IPS-20b (cell line): ENCODE results near the gene CTXND1.

Source experiments
- H3K27ac ChIP-seq: one replicate; pipeline ENCODE4 v1.5.1; 2013; ENCODE audit warnings: low read length
- H3K27me3 ChIP-seq: 2 replicates; pipeline ENCODE4 v1.6.1; 2013; ENCODE audit warnings: mild to moderate bottlenecking, low read length, inconsistent platforms; ENCODE audit not compliant: insufficient read depth
- H3K36me3 ChIP-seq: 2 replicates; pipeline ENCODE4 v1.6.1; 2013; ENCODE audit warnings: low read depth, mild to moderate bottlenecking, inconsistent platforms, low read length, moderate library complexity; ENCODE audit not compliant: insufficient read depth
- H3K4me1 ChIP-seq: 2 replicates; pipeline ENCODE4 v1.6.1; 2013; ENCODE audit warnings: mild to moderate bottlenecking, control low read depth, inconsistent platforms, low read length, moderate library complexity; ENCODE audit not compliant: insufficient read depth
- H3K4me3 ChIP-seq: 2 replicates; pipeline ENCODE4 v1.5.1; 2013; ENCODE audit warnings: mild to moderate bottlenecking, low read length, inconsistent platforms
- H3K9ac ChIP-seq: 2 replicates; pipeline ENCODE4 v1.6.1; 2013; ENCODE audit warnings: low read depth, mild to moderate bottlenecking, inconsistent platforms, low read length, moderate library complexity
- H3K9me3 ChIP-seq: 2 replicates; pipeline ENCODE4 v1.6.1; 2013; ENCODE audit warnings: mild to moderate bottlenecking, low read depth, low read length, inconsistent platforms; ENCODE audit not compliant: insufficient read depth

The CTXND1 gene

DNA sequence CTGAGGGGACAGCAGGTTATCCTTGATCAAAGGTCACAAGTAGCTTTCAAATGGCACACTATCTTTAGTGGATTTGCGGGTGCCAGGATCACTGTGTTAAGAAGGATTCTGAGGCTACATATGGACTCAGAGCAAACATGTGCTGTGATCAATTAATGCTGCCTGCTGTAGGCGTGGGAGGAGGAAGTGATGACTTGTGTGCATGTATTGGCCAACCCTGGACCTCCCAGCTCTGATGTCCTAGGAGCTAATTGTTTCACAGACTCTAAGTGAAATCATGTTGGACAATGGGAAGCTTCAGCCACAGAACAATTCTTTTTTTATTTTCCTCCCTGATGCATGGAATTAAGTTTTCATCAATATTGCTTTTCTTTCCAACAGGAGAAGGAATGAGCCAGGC, 74.9 kb downstream of the CTXND1 start:
- H3K36me3 ChIP-seq: peaks cover 4% of the 10 kb centered on the region; the same call in 1 of the 2 replicates
- no peaks in the 10 kb centered on the region for H3K4me1 ChIP-seq
- H3K9ac ChIP-seq: no peak overlapping the region
- no peaks in the 10 kb centered on the region for H3K27me3 ChIP-seq
- no peak overlapping the region for H3K4me3 ChIP-seq
- H3K27ac ChIP-seq: no peak overlapping the region
- no peaks in the 10 kb centered on the region for H3K9me3 ChIP-seq

DNA sequence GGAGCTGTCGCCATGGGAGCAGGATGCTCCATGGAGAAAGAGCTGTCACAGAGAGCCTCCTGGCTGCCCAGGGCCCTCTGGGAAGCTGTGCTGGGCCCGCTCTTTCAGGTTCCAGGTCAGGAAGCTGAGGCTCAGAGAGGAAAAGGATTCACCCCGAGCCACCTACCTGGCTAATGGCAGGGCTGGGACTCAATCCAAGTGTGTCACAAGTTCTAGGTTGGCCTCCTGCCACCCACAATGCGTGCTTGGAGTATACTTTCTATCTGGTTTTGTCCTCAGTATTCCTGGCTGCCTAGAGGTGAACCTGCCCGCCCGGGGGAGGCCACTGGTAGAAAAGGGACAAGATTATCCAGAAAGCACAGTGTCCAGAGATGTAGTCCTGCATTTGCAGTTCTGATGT, 75.6 kb downstream of the CTXND1 start:
- H3K4me1 ChIP-seq: no peaks in the 10 kb centered on the region
- H3K36me3 ChIP-seq: peaks cover 3% of the 10 kb centered on the region; the same call in 1 of the 2 replicates
- no peak overlapping the region for H3K4me3 ChIP-seq
- H3K27ac ChIP-seq: no peak overlapping the region
- H3K9me3 ChIP-seq: no peaks in the 10 kb centered on the region
- H3K9ac ChIP-seq: no peak overlapping the region
- H3K27me3 ChIP-seq: no peaks in the 10 kb centered on the region

DNA sequence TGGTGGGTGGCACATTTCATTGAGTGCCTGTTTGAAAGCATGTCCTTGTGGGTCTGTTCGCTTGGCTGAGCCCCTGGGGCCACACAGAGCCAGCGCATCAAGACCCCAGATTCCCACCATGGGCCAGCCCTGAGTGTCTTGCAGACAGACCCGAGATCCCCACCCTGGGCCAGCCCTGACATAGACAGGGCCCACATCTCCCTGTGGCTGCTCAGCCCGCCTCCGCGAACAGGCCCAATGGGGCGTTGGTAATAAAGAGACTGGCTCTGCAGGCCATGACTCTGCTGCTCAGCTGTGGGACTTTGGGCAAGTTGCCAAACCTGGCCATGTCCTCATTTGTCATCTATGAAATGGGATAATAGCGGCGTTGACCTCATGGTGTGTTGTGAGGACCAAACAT, 76.6 kb downstream of the CTXND1 start:
- no peak overlapping the region for H3K4me3 ChIP-seq
- H3K27me3 ChIP-seq: no peaks in the 10 kb centered on the region
- no peaks in the 10 kb centered on the region for H3K9me3 ChIP-seq
- H3K36me3 ChIP-seq: peaks cover 3% of the 10 kb centered on the region; the same call in 1 of the 2 replicates
- no peaks in the 10 kb centered on the region for H3K4me1 ChIP-seq
- no peak overlapping the region for H3K27ac ChIP-seq
- H3K9ac ChIP-seq: no peak overlapping the region

DNA sequence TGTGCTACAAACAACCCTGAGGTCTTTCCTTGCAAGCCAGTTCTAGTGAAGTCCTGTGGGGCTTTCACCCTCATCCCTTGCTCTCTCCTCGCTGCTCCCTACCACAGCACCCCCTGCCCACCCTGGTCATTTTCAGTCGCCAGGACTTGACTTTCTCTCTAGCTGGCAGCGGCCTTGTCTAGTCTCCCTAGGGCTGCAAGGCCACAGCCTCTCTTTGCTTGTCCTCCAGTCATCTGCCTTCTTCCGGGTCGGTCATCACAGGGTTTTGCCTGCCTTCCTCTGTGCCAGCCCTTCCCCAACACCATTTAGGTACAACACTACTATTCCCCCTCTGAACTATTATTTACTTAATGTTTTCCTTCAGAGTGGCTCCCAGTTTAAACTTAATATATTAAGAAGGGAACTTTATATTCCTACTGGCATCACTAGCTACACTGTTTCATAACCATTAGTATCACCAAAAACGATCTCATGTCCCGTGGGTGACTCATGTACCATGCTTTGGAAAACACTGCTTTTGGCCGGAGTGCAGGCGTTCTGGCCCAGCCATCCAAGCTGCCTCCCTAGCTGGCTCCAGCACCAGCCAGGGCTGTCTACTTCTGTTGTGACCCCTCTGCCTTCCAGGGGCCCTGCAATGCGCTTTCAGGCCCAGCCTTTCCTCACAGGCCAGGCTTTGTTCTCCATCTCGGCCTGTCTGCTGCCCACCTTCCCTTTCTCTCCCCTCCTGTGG, 77.8 kb downstream of the CTXND1 start:
- H3K9ac ChIP-seq: no peak overlapping the region
- peaks cover 3% of the 10 kb centered on the region; the same call in 1 of the 2 replicates for H3K36me3 ChIP-seq

DNA sequence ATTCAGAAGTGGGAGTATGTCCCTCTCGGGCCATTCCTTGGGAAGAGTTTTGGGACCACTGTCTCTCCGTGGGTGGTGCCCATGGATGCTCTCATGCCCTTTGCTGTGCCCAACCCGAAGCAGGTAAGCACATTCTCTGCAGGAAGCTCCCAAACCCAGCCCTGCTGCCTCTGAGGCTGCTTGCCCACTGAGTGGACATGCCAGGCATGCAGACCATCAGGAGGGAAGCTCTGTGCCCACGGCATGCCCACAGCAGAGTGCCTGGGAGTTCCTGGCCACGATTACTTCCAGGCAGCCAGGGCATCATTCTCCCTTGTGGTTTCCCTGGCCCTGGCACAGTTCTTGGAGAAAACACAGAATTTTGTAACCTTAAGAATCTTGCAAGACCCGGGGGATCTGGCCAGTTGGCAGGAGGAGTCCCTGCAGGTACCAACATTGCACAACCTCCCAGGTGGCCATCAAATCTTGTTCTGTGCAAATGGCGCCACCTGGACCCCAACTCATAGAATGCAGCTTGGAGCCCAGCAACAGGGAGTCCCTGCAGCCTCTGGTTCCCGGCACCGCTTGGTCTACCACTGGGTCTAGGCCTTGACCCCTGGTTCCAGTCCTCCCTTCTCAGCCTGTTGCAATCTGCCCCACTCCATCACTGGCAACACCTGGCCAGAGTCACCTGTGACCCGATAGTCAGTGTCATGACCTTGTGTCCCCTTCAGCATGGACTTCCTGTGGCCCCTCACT, 78.8 kb downstream of the CTXND1 start:
- H3K4me3 ChIP-seq: no peak overlapping the region
- no peak overlapping the region for H3K27ac ChIP-seq
- H3K27me3 ChIP-seq: no peaks in the 10 kb centered on the region
- H3K4me1 ChIP-seq: no peaks in the 10 kb centered on the region
- no peaks in the 10 kb centered on the region for H3K36me3 ChIP-seq
- no peaks in the 10 kb centered on the region for H3K9me3 ChIP-seq
- H3K9ac ChIP-seq: no peak overlapping the region

More for the DNA sequence above, 77.8 kb downstream of the CTXND1 start:
- H3K27me3 ChIP-seq: no peaks in the 10 kb centered on the region
- H3K4me1 ChIP-seq: no peaks in the 10 kb centered on the region
- H3K27ac ChIP-seq: no peak overlapping the region
- H3K9me3 ChIP-seq: no peaks in the 10 kb centered on the region
- H3K4me3 ChIP-seq: no peak overlapping the region

DNA sequence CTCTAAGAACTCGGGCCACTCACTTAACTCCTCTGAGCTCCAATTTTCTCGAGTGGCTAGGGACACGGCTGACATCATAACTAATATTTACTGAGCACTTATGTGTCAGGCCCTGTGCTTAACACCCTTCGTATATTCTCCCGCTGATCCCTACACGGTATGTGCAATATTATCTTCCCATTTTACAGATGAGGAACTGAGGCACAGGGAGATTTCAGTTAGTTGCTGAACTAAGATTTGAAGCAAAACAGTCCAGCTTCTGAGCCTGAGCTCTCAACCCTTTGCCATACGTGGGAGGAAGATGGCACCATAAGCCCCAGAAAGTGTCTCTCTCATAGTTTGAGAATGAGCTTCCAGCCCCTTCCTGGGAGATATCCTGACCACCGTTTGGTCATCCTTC, 79.6 kb downstream of the CTXND1 start:
- Histone ChIP-seq H3K4me1 (no peaks in the 10 kb centered on the region), H3K9ac (no peak overlapping the region), H3K27me3 (no peaks in the 10 kb centered on the region), H3K27ac (no peak overlapping the region), H3K4me3 (no peak overlapping the region), H3K9me3 (no peaks in the 10 kb centered on the region), H3K36me3 (no peaks in the 10 kb centered on the region)

DNA sequence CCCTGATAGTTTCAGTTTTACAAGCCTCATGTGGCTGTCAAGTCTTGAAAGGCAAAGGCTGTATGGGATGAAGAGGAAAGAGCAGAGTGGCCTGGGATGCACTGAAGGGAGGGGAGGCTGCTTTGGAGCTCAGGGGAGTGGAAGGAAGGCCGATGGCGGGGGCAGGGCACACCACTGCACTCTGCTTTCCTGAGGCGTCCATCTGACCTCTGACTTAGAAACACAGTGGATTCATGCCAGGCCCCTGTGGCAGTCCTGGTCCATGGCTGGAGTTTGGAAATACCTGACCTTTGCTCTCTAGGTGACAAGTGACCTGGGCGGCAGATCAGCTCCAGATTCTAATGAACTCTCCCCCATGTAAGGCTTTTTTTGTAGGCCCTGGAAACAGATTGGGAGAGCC, 80.2 kb downstream of the CTXND1 start:
- no peak overlapping the region for H3K9ac ChIP-seq
- H3K36me3 ChIP-seq: no peaks in the 10 kb centered on the region
- H3K27ac ChIP-seq: no peak overlapping the region

DNA sequence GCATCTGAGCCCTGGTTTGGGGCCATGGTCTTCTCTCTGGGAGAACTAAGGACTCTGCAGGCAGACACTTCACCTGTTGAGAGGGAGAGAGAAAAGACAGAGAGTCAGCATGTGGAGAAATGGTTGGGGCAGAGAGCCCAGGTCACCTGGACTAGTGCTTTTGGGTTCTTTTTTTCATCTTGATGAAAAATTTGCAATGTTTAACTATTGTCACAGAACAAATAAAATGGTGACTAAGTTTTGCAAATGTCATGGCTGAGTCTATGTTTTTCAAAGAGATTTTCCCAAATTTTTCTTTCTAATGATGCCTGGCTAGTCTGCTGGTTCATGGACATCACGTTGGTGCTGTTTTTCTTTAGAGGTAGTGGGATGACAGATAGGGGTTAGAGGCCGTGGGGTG, 81.4 kb downstream of the CTXND1 start:
- Histone ChIP-seq H3K27me3 (no peaks in the 10 kb centered on the region), H3K9ac (no peak overlapping the region), H3K27ac (no peak overlapping the region), H3K4me3 (no peak overlapping the region), H3K9me3 (no peaks in the 10 kb centered on the region), H3K36me3 (no peaks in the 10 kb centered on the region), H3K4me1 (no peaks in the 10 kb centered on the region)

More for the DNA sequence above, 80.2 kb downstream of the CTXND1 start:
- Histone ChIP-seq H3K27me3 (no peaks in the 10 kb centered on the region), H3K4me1 (no peaks in the 10 kb centered on the region), H3K9me3 (no peaks in the 10 kb centered on the region), H3K4me3 (no peak overlapping the region)

DNA sequence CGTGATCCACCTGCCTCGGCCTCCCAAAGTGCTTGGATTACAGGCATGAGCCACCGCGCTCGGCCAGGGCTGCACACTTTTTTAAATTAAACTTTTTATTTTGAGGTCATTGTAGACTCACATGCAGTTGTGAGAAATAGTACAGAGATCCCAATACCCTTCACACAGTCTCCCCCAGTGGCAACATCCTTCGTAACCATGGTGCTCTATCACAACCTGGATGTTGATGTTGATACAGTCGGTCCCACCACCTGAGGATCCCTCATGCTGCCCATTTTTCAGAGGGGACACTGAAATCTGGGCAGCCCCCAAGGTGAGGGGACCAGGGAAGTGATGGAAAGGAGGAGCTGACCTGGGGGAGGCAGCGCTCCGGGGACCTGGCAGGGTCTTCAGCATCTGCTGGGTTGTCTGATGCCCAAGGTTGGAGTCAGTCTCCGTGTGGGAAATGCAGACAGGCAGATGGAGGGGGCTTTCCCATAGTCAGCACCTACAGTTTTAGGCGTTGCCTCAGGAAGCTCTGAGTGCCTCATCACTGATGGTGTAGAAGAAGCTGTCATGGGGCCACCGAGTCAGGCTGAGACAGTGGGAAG, 82.2 kb downstream of the CTXND1 start:
- H3K27ac ChIP-seq: no peak overlapping the region
- H3K9ac ChIP-seq: no peak overlapping the region

DNA sequence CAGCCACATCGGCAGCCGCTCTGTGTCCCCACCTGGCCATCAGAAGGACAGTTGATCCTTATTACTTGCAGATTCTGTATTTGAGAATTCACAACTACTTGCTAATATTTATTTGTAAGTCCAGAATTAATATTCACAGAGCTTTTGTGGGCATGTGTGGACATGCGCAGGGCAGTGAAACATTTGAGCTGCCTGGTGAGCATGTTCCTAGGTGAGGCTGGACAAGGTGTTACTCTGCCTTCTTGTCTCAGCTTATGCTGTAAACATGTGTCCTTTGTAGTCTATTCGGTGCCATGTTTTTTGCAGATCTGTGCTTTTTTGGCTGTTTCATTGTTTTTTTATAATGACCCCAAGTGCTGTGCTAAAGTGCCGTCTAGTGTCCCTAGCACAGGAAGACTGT, 83.6 kb downstream of the CTXND1 start:
- Histone ChIP-seq H3K27me3 (no peaks in the 10 kb centered on the region), H3K36me3 (peaks cover 2% of the 10 kb centered on the region; the same call in 1 of the 2 replicates)

More for the DNA sequence above, 82.2 kb downstream of the CTXND1 start:
- no peaks in the 10 kb centered on the region for H3K36me3 ChIP-seq
- H3K4me3 ChIP-seq: no peak overlapping the region
- H3K4me1 ChIP-seq: no peaks in the 10 kb centered on the region
- H3K27me3 ChIP-seq: no peaks in the 10 kb centered on the region
- H3K9me3 ChIP-seq: no peaks in the 10 kb centered on the region

DNA sequence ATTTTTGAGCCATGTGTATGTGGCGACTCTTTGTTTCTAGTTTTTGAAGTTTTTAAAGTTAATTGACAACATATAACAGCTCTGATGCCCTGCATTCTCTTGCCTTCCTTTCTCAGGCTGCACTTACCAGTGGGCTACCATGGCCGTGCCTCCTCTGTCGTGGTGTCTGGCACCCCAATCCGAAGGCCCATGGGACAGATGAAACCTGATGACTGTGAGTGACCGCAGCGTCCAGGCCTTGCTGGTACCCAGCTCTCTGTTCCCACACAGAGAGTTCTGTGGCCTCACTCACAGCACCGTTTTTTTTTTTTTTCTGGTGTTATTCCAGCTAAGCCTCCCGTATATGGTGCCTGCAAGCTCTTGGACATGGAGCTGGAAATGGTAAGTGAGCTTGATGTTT, 84.1 kb downstream of the CTXND1 start:
- no peak overlapping the region for H3K27ac ChIP-seq
- H3K9me3 ChIP-seq: no peaks in the 10 kb centered on the region
- H3K36me3 ChIP-seq: peaks cover 7% of the 10 kb centered on the region; the same call in 1 of the 2 replicates
- H3K4me1 ChIP-seq: no peaks in the 10 kb centered on the region
- no peak overlapping the region for H3K9ac ChIP-seq
- no peaks in the 10 kb centered on the region for H3K27me3 ChIP-seq
- H3K4me3 ChIP-seq: no peak overlapping the region

More for the DNA sequence above, 83.6 kb downstream of the CTXND1 start:
- H3K9ac ChIP-seq: no peak overlapping the region
- H3K27ac ChIP-seq: no peak overlapping the region
- H3K9me3 ChIP-seq: no peaks in the 10 kb centered on the region
- H3K4me3 ChIP-seq: no peak overlapping the region
- H3K4me1 ChIP-seq: no peaks in the 10 kb centered on the region
